HepG2 (cell line): Measurements from ENCODE around the gene RAB3A. TPM values are rescaled to one million over a fixed set of nuclear protein-coding genes. Genes with fewer than 3 reads are reported as not detected.

ENCODE experiments used
- AGO2 ChIP-seq: fragments of 200-400 bp; formaldehyde crosslinking; optimal IDR thresholded peaks from 2 replicates; pipeline ENCODE3; 2017; ENCODE audit warnings: mild to moderate bottlenecking, low read depth, low read length, moderate library complexity
- CTCF ChIP-seq: sonication (generic); formaldehyde crosslinking; IDR thresholded peaks from 2 replicates; pipeline ENCODE4 v1.5.0; 2020; ENCODE audit warnings: mild to moderate bottlenecking, missing genetic modification reagents, moderate library complexity
- DNMT3B ChIP-seq: conservative IDR thresholded peaks from 2 replicates; pipeline ENCODE4 v1.6.1; 2016; ENCODE audit warnings: missing biosample characterization, control low read depth
- ESRRA ChIP-seq: sonication (generic); formaldehyde crosslinking; IDR thresholded peaks from 2 replicates; pipeline ENCODE4 v1.5.1; 2020; ENCODE audit warnings: mild to moderate bottlenecking, low read depth, missing genetic modification reagents
- HMG20A ChIP-seq: IDR thresholded peaks from 2 replicates; pipeline ENCODE4 v1.6.1; 2016; ENCODE audit warnings: borderline replicate concordance
- HNF4G ChIP-seq, 2 experiments: sonication (generic) in 1 of 2; formaldehyde crosslinking in 1 of 2; IDR thresholded peaks; 2 replicates each; pipeline versions ENCODE4 v1.4.0 to v1.6.1; 2011 to 2020; ENCODE audit warnings: borderline replicate concordance in 2 of 2, low read depth in 2 of 2, mild to moderate bottlenecking in 2 of 2, low read length in 1 of 2, missing genetic modification reagents in 1 of 2, moderate library complexity in 1 of 2
- KDM3A ChIP-seq: IDR thresholded peaks from 2 replicates; pipeline ENCODE4 v1.6.1; 2018; ENCODE audit warnings: low read depth, missing compliant biosample characterization
- KDM4B ChIP-seq: sonication (generic); formaldehyde crosslinking; IDR thresholded peaks from 2 replicates; pipeline ENCODE4 v1.4.0; 2020; ENCODE audit warnings: missing genetic modification reagents
- PLRG1 ChIP-seq: fragments of 450-650 bp; conservative IDR thresholded peaks from 2 replicates; pipeline ENCODE4 v1.6.1; 2016
- YY1 ChIP-seq: IDR thresholded peaks from 2 replicates; pipeline ENCODE4 v1.6.1; 2011; ENCODE audit warnings: low read length, low read depth, moderate library complexity, mild to moderate bottlenecking; ENCODE audit not compliant: insufficient read depth, insufficient replicate concordance
- ZNF136 ChIP-seq: sonication (generic); formaldehyde crosslinking; IDR thresholded peaks from 2 replicates; pipeline ENCODE4 v1.8.1; 2022; ENCODE audit warnings: low read depth, mild to moderate bottlenecking, moderate library complexity, missing genetic modification reagents
- ZNF18 ChIP-seq: sonication (generic); formaldehyde crosslinking; IDR thresholded peaks from 2 replicates; pipeline ENCODE4 v1.8.0; 2022; ENCODE audit warnings: mild to moderate bottlenecking, missing genetic modification reagents; ENCODE audit not compliant: insufficient replicate concordance
- ZNF207 ChIP-seq: fragments of 450-650 bp; IDR thresholded peaks from 2 replicates; pipeline ENCODE4 v1.6.1; 2016; ENCODE audit warnings: antibody characterized with exemption, borderline replicate concordance
- ZNF296 ChIP-seq: sonication (generic); formaldehyde crosslinking; conservative IDR thresholded peaks from 2 replicates; pipeline ENCODE4 v1.5.0; 2020; ENCODE audit warnings: mild to moderate bottlenecking, missing genetic modification reagents
- ZNF503 ChIP-seq: sonication (generic); formaldehyde crosslinking; IDR thresholded peaks from 2 replicates; pipeline ENCODE4 v1.4.0; 2020; ENCODE audit warnings: missing genetic modification reagents
- ZNF710 ChIP-seq: sonication (generic); formaldehyde crosslinking; IDR thresholded peaks from 2 replicates; pipeline ENCODE4 v1.5.0; 2020; ENCODE audit warnings: mild to moderate bottlenecking, missing genetic modification reagents, borderline replicate concordance
- polyA plus RNA-seq, 8 experiments: library from polyadenylated mRNA; depleted of rRNA in 3 of 8; stranded (reverse) in 7 of 8; unstranded in 1 of 8; fragments of >200 nt; fragmentation: Illumina TruSeq in 4 of 8; extraction: Trizol in 4 of 8; gene quantifications; 2 replicates each; pipeline versions ENCODE4 v1.2.1 to v1.2.3, GENCODE V29; 2011 to 2016; ENCODE audit warnings: low read depth in 4 of 8, missing spikeins in 1 of 8, mixed read lengths in 1 of 8; ENCODE audit not compliant: insufficient read depth in 1 of 8
- total RNA-seq, 5 experiments: library from RNA; depleted of rRNA; stranded (reverse); fragments of >200 nt; fragmentation: Illumina TruSeq; extraction: Trizol; gene quantifications; 2 replicates each; pipeline ENCODE4 v1.2.3, GENCODE V29; 2016; ENCODE audit warnings: low read depth in 1 of 5
- TF ChIP-seq, protein P1 (sequence below): sonication (generic); formaldehyde crosslinking; IDR thresholded peaks from 2 replicates; pipeline ENCODE4 v1.4.0; 2020; ENCODE audit warnings: missing genetic modification reagents

RAB3A gene
- total and polyA plus RNA-seq, 2 of the 13 experiments (the other 11 are each of a cell fraction or from before 2014, with no cell fraction given): 0.58 to 0.98 TPM

DNA sequence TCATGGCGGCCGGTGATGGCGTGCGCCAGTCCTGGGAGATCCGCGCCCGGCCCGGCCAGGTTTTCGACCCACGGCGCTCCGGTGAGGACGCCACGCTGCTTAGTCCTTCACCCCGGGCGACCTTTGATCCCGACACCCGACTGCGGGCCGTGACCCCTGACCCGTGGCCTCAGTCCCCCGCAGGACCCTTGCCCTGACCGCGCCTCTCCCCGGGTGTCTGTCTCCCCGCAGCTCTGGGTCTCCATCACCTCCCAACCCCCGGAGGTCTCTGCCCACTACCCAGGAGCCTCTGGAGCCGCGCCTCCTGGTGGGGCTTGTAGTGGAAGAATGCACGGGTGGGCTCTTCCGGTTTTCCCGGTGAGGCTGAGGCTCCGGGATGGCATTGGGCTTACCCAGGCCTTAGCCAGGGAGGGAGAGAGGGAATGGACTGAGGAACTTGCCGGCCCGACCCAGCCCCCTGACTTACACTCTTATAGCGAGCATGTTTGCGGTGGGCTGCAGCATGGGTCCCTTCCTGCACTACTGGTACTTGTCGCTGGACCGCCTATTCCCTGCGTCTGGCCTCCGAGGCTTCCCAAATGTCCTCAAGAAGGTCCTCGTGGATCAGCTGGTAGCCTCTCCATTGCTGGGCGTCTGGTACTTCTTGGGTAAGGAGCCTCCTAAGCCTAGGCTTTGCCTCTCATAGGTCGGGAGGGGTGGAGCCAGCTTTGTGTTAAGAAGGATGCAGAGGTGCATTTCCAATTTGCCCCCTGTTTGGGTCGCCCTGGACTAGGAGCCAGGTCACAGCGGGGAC, 10.3 kb downstream of the RAB3A start (continued):
- TF ChIP-seq ZNF710 (CRISPR knock-in tag): peak; percentile 27; the same call in 1 of the 2 replicates
- TF ChIP-seq YY1: no peak
- TF ChIP-seq ZNF503: no peak
- no peak for TF ChIP-seq ZNF136
- TF ChIP-seq ZNF296: peak; percentile 31; the same call in 1 of the 2 replicates
- 0 out of 2 replicates have a peak, but pooled peaks have one; percentile 20 for TF ChIP-seq CTCF (CRISPR knock-in tag)
- TF ChIP-seq AGO2: peak; percentile 48
- no peak; the same call in 1 of the 2 replicates for TF ChIP-seq ESRRA
- no peak for TF ChIP-seq KDM4B (CRISPR knock-in tag)
- peak; percentile 40; the same call in 1 of the 2 replicates for TF ChIP-seq HNF4G (IDR thresholded peaks at IDR 0.05; ENCODE audit: borderline replicate concordance, low read depth, low read length)
- TF ChIP-seq HNF4G (CRISPR knock-in tag; IDR thresholded peaks at IDR 0.05; ENCODE audit: borderline replicate concordance, low read depth): no peak
- TF ChIP-seq HMG20A: no peak
- TF ChIP-seq DNMT3B (CRISPR knock-in tag): no peak
- no peak for TF ChIP-seq KDM3A (CRISPR knock-in tag)
- no peak for TF ChIP-seq ZNF18 (CRISPR knock-in tag)
- no peak for TF ChIP-seq ZNF207
- TF ChIP-seq PLRG1: no peak
- TF ChIP-seq, protein P1, sequence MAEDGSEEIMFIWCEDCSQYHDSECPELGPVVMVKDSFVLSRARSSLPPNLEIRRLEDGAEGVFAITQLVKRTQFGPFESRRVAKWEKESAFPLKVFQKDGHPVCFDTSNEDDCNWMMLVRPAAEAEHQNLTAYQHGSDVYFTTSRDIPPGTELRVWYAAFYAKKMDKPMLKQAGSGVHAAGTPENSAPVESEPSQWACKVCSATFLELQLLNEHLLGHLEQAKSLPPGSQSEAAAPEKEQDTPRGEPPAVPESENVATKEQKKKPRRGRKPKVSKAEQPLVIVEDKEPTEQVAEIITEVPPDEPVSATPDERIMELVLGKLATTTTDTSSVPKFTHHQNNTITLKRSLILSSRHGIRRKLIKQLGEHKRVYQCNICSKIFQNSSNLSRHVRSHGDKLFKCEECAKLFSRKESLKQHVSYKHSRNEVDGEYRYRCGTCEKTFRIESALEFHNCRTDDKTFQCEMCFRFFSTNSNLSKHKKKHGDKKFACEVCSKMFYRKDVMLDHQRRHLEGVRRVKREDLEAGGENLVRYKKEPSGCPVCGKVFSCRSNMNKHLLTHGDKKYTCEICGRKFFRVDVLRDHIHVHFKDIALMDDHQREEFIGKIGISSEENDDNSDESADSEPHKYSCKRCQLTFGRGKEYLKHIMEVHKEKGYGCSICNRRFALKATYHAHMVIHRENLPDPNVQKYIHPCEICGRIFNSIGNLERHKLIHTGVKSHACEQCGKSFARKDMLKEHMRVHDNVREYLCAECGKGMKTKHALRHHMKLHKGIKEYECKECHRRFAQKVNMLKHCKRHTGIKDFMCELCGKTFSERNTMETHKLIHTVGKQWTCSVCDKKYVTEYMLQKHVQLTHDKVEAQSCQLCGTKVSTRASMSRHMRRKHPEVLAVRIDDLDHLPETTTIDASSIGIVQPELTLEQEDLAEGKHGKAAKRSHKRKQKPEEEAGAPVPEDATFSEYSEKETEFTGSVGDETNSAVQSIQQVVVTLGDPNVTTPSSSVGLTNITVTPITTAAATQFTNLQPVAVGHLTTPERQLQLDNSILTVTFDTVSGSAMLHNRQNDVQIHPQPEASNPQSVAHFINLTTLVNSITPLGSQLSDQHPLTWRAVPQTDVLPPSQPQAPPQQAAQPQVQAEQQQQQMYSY (CRISPR knock-in tag): no peak
